ENCODE data around the gene FAM184A. TPM values are rescaled to one million over a fixed set of nuclear protein-coding genes. Genes with fewer than 3 reads are reported as not detected.

Gene FAM184A
- total RNA-seq, 1 donor from 2014 or later = 7.5 TPM

DNA sequence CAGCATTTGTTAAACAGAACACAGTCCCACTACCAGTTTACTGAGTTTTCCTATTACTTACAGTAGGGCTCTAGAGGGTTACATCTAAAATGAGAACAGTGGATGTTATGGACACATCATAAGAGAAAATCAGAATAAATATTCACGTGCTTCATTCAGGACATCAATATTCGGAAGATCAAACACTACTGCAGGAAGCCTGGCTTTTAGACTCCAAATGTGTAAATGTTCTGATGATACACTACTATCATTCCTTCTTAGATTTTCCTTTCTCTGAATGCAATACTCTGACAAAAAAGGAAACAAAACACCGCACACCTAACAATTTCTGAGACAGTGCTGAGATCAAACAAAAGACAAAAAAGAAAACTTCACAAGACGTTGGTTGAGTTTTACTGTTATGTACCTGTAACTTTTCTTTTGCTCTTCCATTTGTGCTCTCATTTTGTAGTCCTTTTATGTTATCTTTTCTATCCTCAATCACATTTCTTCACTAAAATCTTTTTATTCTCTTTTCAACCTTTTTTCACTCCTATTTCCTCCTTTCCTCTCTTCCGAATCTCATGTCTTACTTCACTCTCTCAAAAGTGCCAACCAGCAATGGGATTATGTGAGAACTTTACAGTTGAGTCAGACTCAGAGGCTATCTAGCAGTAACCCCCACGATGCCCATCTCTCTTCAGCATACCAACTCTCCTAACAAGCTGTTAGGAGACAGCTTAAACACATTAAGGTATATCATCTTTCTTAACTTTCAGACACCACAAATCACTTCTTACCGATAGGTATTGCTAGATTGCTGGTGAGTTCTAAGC is 1.7 kb downstream of the FAM184A start:
- no peaks in the 10 kb centered on the region for H3K36me3 Mint-ChIP-seq
- H3K4me3 Mint-ChIP-seq = peak overlapping the region; percentile 77
- H3K4me1 Mint-ChIP-seq (ENCODE audit: unreplicated experiment) = peaks cover 14% of the 10 kb centered on the region
- no peak for TF ChIP-seq CTCF (conservative IDR thresholded peaks at IDR 0.05)
- H3K9me3 Mint-ChIP-seq = no peaks in the 10 kb centered on the region
- DNase-seq (ENCODE audit: extremely low spot score, unreplicated experiment) = no peak
- peaks cover 39% of the 10 kb centered on the region for H3K27me3 Mint-ChIP-seq
- H3K27ac Mint-ChIP-seq = no peak overlapping the region

DNA sequence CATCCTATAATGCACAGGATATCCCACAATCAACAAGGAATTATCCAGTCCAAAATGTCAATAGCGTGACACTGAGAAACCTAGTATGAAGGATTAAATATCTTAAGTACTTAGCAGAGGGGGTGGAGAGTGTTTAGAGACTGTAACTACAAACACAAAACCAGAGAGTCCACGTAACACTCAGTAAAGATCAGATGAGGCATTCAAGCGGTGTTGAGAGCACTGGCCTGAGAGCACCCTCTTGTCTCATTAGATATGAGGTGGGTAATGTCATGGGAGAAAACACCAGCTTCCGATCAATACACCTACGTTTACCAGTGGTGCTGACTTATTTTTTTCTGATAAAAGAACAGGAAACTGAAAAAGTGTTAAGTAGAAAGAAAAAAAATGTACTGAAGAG is 2.3 kb downstream of the FAM184A start:
- Mint-ChIP-seq H3K36me3 (no peaks in the 10 kb centered on the region), H3K27me3 (peaks cover 39% of the 10 kb centered on the region), H3K4me1 (ENCODE audit: unreplicated experiment) (peaks cover 14% of the 10 kb centered on the region), H3K27ac (no peak overlapping the region), H3K4me3 (peak overlapping the region; percentile 40), H3K9me3 (no peaks in the 10 kb centered on the region)
- no peak for DNase-seq (ENCODE audit: extremely low spot score, unreplicated experiment)
- TF ChIP-seq CTCF (conservative IDR thresholded peaks at IDR 0.05) = no peak

GRCh38 chr6:119075200-119075981 is 3.1 kb downstream of the FAM184A start:
- DNase-seq (ENCODE audit: extremely low spot score, unreplicated experiment) = no peak
- H3K4me1 Mint-ChIP-seq (ENCODE audit: unreplicated experiment) = peaks cover 14% of the 10 kb centered on the region
- peaks cover 34% of the 10 kb centered on the region for H3K27me3 Mint-ChIP-seq
- H3K4me3 Mint-ChIP-seq = no peak overlapping the region
- H3K27ac Mint-ChIP-seq = no peak overlapping the region
- no peaks in the 10 kb centered on the region for H3K9me3 Mint-ChIP-seq
- no peak for TF ChIP-seq CTCF (conservative IDR thresholded peaks at IDR 0.05)
- H3K36me3 Mint-ChIP-seq = no peaks in the 10 kb centered on the region

DNA sequence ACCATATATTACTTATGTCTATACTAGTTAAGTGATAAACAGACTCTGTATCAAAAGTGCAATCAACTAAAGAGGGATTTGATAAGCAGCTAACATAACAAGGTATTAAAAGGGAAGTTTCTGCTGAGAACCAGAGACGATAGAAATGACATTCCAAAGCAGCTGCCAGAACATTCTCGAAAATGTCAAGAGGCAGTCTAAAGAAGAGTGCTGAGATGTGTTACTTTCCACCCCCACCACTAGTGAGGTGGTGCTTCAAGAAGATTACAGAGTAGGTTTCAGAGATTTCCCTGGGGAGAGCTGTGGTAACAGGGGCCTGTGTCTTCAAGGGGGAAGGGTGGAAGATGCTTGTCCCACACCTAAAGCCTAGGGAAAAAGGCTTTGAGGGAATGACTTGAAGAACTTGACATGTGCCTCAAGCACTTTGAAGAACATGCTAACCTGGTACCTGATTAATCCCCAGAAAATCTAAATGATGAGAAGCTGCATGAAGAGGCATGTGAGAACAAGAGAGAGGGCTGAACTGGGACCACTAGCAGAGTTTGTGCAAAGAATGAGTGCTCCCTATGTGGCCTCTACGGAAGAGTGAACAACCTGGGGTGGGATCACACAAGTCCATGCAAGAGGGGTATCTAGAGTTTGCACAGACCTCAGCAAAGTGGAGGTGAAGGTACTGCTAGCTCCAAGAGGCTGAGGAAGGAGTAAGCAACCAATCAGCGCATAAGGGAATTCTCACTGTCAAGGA is 5.0 kb downstream of the FAM184A start:
- Mint-ChIP-seq H3K27me3 (peaks cover 25% of the 10 kb centered on the region), H3K9me3 (no peaks in the 10 kb centered on the region), H3K27ac (no peak overlapping the region), H3K4me3 (no peak overlapping the region), H3K4me1 (ENCODE audit: unreplicated experiment) (peaks cover 5% of the 10 kb centered on the region), H3K36me3 (no peaks in the 10 kb centered on the region)
- no peak for DNase-seq (ENCODE audit: extremely low spot score, unreplicated experiment)
- TF ChIP-seq CTCF (conservative IDR thresholded peaks at IDR 0.05) = no peak

GRCh38 chr6:119071576-119071975 is 6.9 kb downstream of the FAM184A start:
- Mint-ChIP-seq H3K36me3 (no peaks in the 10 kb centered on the region), H3K4me3 (no peak overlapping the region), H3K27me3 (peaks cover 13% of the 10 kb centered on the region), H3K9me3 (no peaks in the 10 kb centered on the region), H3K27ac (no peak overlapping the region), H3K4me1 (ENCODE audit: unreplicated experiment) (no peaks in the 10 kb centered on the region)
- no peak for DNase-seq (ENCODE audit: extremely low spot score, unreplicated experiment)
- TF ChIP-seq CTCF (conservative IDR thresholded peaks at IDR 0.05) = no peak

Measured in type B pancreatic cell (in vitro differentiated cells).